Regular cardiac myocyte (primary cell): ENCODE measurements around the gene ARHGAP33. TPM values are rescaled to one million over a fixed set of nuclear protein-coding genes. Genes with fewer than 3 reads are reported as not detected.

Experiments used
- total RNA-seq: library from RNA; depleted of rRNA; stranded (reverse); fragments of >200 nt; gene quantifications from 2 replicates; pipeline ENCODE4 v1.2.3, GENCODE V29; 2014

The ARHGAP33 gene, protein sequence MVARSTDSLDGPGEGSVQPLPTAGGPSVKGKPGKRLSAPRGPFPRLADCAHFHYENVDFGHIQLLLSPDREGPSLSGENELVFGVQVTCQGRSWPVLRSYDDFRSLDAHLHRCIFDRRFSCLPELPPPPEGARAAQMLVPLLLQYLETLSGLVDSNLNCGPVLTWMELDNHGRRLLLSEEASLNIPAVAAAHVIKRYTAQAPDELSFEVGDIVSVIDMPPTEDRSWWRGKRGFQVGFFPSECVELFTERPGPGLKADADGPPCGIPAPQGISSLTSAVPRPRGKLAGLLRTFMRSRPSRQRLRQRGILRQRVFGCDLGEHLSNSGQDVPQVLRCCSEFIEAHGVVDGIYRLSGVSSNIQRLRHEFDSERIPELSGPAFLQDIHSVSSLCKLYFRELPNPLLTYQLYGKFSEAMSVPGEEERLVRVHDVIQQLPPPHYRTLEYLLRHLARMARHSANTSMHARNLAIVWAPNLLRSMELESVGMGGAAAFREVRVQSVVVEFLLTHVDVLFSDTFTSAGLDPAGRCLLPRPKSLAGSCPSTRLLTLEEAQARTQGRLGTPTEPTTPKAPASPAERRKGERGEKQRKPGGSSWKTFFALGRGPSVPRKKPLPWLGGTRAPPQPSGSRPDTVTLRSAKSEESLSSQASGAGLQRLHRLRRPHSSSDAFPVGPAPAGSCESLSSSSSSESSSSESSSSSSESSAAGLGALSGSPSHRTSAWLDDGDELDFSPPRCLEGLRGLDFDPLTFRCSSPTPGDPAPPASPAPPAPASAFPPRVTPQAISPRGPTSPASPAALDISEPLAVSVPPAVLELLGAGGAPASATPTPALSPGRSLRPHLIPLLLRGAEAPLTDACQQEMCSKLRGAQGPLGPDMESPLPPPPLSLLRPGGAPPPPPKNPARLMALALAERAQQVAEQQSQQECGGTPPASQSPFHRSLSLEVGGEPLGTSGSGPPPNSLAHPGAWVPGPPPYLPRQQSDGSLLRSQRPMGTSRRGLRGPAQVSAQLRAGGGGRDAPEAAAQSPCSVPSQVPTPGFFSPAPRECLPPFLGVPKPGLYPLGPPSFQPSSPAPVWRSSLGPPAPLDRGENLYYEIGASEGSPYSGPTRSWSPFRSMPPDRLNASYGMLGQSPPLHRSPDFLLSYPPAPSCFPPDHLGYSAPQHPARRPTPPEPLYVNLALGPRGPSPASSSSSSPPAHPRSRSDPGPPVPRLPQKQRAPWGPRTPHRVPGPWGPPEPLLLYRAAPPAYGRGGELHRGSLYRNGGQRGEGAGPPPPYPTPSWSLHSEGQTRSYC
- 1.7 and 2.9 TPM in 2 replicates for total RNA-seq

DNA sequence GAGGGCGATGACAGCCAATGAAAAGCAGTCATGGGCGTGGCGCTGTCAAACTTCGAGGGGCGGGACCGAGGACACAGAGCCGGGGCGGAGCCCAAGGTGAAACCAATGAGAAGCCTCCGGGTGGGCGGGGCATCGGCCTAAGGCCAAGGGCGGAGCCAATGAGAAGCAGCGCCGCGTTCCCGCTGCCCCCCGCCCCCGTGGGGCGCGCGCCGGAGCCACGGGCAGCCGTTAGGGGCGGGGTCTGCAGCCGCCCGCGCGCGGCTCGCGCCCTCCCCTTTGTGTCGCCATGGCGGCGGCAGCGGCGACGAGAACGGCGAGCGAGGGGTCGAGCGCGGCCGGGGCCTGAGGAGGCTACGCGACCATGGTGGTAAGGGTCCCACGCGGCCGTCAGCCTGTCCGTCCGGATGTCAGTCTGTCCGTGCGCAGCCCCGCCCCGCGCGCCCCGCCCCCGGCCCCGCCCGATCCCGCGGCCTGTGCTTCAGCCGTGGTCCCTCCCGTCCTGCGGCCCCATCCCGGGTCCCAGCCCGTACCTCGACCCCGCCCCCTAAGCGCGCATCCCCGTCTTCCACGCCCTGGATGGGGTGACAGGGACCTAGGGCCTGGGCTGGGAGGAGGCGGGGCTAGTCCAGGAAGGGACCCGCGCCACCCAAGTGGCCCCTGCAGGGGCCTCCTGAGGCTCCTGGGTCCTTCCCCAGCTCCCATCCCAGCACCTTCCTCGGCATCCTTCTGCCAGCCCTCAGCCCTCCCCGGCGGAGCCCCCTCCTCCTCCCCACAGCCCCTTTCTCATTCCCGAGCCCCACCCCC lies at the start of gene ARHGAP33:
ARHGAP33 (plus strand) TSS at position 267 of the 804 bp plus-strand sequence; CDS start at position 362, 95 bp downstream.

DNA sequence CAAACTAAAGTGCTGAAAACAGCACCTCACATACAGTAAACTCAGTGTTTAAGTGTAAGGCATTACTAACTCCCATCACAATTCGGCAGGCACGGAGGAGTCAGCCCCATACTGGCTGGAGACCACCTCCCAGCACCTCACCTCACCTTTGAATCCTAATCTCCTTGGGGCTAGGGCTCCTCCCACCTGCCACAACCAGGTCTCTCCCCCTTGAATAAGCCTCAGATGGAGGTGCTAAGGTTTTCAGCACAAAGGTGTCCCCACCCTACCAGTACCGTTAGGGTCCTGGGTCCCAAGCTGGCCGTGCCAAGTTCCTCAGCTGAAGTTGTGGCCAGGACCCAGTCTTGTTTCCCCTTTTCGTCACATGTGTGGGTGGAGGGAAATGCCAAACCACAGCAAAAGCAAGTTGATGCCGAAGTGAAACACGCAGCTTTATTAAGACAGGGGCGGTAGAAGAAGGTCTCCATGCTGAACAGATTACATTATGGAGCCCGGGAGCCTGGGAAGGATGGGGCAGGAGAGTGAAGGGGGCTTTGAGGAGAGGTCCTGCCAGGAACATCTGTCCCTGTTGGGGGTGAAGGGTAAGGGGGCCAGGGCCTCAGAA lies 33.1 kb upstream of the ARHGAP33 start, which contains the start of gene IGFLR1:
IGFLR1 (minus strand) TSS at position 332 of the 604 bp plus-strand sequence. CDS start 1,272 bp downstream, outside the sequence.

DNA sequence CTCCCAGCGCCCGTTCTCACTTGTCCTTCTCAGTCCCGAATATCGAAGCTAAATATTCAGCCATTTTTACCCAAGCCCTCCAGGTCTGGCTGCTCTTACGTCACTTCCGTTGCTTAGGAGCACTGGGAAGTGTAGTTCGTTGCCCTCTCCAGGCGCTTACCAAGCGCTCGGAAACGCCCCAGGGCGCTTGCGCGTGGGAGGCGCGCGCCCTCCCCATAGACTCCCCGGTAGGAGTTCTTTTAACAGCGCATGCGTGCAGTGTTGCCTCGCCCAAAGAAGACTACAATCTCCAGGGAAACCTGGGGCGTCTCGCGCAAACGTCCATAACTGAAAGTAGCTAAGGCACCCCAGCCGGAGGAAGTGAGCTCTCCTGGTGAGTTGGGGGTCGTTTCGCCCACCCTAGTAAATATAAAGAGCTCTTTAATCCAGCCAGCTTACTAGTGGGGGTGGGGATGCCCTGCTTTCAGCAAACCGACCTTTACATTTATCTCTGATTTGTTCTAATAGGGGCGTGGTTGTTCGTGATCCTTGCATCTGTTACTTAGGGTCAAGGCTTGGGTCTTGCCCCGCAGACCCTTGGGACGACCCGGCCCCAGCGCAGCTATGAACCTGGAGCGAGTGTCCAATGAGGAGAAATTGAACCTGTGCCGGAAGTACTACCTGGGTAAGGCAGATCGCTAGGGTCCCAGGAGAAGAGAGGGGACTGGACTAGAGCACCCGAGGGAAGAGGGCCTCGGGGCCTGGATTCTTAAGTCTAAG lies 29.9 kb upstream of the ARHGAP33 start, which contains the start of the genes PSENEN and U2AF1L4:
PSENEN (plus strand) TSS at position 324 of the 759 bp plus-strand sequence; CDS start at position 604, 280 bp downstream.
U2AF1L4 (minus strand) TSS at position 91 of the 759 bp plus-strand sequence; CDS start at position 64, 27 bp downstream.

DNA sequence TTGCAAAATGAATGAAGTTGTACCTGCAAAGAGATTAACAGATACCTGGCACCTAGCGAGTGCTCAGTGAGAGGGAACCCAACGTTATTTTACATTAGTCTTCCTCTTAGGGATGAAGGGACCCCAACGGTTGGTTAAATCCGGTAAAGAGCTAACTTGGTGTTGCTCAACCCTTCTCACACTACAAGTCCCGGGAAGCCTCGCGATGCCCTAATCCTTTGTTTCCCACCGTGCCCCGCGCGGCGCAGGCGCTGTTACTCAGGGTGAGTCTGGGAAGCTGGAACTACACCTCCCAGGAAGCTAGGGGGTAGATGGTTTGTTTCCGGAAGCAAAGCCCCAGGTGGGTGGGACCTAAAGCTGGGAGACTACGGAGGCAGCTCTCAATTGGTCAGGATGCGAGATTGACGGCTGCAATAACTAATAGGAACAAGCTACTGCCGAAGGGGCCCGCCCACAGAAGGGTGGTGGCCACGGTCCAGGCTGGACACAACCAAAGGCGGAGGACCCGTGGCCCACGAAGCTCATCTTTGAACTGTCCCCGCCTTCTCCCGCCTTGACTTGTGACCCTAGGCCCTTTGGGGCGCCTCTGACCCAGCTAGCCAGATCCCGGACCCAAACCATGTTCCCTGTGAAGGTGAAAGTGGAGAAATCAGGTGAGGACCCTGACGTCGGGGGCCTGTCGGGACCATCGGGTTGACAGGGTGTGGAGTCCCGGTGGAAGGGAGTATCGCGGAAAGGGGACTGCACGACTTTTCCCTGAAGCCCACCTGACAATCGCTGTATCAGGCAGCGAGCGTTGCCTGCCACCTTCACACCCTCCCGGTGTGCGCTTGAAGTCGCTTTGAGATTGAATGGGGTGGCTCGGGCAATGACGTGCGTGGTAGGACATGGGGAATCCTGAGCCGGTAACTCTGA lies 27.0 kb upstream of the ARHGAP33 start, which contains the start of gene LIN37:
LIN37 (plus strand) TSS at position 471 of the 915 bp plus-strand sequence; CDS start at position 620, 149 bp downstream.

DNA sequence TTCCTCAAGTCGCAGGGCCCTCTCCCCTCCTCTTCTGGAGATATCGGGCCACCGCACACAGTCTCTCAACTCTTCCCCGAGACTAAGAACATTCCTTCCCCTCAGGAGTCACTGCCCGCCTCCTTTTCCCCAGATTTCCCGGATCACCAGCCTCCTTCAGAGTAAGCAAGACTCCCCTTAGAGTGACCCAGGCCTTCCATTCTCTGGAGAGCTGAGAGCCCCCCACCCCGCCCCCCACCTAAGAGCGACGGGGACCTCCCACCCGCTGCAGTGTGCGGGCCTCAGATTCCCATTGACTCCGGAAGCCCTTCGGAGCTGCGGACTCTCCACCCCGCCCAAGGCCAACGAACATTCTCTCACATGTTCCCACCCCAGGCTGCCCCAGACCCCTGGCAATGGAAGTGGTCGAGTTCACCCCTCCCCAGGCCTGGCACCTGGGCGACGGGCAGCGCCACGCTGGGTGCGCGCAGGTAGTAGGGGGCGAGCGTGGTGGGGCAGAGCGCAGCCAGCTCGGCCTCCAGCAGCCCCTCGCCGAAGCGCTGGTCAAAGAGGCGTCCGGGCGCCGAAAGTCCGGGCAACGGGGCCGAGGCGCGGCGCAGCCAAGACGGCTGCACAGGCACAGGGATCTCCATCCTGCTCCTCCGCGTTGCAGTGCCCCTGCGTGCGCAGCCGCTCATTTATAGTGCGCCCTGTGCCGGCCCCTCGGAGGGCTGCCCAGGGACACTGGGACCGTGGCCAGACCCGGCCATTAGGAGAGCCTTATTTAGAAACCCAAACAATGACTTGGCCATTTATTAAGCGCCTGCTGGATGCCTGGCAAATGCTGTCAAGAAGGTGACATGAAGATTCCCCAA lies 18.8 kb upstream of the ARHGAP33 start, which contains the start of gene HSPB6:
HSPB6 (minus strand) TSS at position 653 of the 854 bp plus-strand sequence; CDS start at position 632, 21 bp downstream.

DNA sequence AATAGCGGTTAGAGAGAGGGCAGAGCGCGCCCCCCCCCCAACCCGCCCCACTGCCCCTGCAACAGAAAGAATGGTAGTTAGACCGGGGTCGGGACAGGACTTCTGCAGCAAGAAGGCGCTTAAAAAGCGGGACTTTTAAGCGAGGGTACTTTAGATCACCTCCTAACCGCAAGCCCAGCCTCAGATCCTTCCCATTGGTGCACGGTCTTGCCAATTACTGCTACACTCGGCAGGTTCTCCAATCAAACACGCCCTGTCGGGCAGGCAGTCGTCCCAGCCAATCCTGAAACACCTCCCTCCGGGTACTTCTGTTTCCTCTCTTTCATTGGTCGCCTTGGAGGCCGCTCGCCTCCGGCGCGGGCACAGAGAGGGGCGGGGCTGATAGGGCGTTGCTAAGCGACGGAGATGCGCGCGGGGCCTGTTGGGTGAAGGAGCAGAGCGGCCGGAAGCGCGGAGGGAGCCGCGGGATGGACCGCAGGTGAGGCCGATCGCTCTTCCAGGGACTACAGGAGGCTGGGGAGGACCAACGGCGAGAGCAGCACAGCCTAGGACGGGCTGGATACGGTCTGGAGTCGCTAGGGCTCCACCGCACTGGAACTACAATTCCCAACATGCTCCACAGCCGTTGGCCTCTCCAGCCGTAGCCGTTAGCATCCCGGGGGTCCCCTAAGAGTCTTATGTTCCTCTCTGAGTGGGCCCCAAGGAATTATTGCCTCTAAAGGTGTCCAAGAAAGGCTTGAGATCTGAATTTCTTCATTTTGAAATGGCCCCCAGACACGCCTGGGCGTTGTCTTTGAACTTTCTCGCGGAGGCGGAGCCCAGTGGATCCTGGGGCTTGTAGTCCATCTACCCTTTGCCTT lies 17.4 kb upstream of the ARHGAP33 start, which contains the start of gene PROSER3:
PROSER3 (plus strand) TSS at position 428 of the 860 bp plus-strand sequence; CDS start at position 468, 40 bp downstream.

DNA sequence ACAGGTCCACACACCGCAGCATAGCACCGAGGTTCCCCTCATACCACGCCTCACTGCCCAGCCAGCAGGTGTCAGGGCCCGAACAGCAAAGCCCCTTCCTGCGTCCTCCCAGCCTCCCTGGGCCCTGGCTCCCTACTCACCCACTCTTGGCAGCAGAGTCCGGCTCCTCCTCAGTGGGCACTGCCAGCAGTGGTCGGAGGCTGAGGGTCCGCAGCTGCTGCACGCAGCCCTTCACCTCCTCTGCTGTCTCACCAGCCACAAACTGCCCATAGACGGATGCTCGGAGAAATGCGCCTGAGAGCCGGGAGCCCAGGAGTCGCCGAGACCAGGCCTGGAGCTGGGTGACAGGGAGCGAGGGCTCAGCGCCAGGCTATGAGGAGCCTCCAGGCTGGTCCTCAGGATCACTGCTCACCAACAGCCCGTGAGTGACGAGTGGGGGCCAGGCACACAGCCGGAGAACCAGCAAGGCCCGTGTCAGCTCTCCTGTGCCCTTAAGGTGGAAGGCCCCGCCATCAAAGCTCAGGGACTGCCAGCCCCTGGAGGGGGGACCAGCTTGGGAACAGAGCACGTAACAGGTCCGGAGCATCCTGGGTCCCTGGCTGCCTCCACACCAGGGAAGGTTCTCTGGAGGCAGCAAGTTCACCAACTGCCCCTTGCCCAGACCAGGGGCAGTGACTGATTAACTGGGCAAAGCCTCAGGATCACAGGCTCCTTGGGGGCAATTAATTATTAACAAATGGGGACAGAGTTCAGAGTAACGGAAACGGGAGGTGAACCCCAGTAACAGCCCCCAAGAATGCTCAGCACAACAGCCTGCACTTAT lies 37.1 kb downstream of the ARHGAP33 start, which contains the start of gene PRODH2:
PRODH2 (minus strand) TSS at position 626 of the 823 bp plus-strand sequence; CDS start at position 586, 40 bp downstream.

Other genes with a start within 250 kb of the ARHGAP33 start
- gene SBSN, start 247.3 kb upstream of the ARHGAP33 start, total RNA-seq, result 0.19 and 2.0 TPM in 2 replicates
- gene GAPDHS, start 242.1 kb upstream of the ARHGAP33 start, total RNA-seq, result not detected in 2 replicates
- 83.2 and 98.7 TPM in 2 replicates for gene TMEM147, start 229.9 kb upstream of the ARHGAP33 start, total RNA-seq
- gene ATP4A, start 211.9 kb upstream of the ARHGAP33 start, total RNA-seq, result not detected in 2 replicates
- not detected in 2 replicates for gene PMIS2, start 189.4 kb upstream of the ARHGAP33 start, total RNA-seq
- gene HAUS5, start 162.8 kb upstream of the ARHGAP33 start, total RNA-seq, result 4.8 and 11.1 TPM in 2 replicates
- gene RBM42, start 146.5 kb upstream of the ARHGAP33 start, total RNA-seq, result 26.2 and 58.3 TPM in 2 replicates
- gene ETV2, start 133.8 kb upstream of the ARHGAP33 start, total RNA-seq, result 0.19 and 0.28 TPM in 2 replicates
- gene COX6B1, start 127.2 kb upstream of the ARHGAP33 start, total RNA-seq, result 282 and 447 TPM in 2 replicates
- gene UPK1A, start 109.0 kb upstream of the ARHGAP33 start, total RNA-seq, result under 0.01 TPM in 1 of 2 replicates, not detected in the other
- not detected in 2 replicates for gene ZBTB32, start 71.0 kb upstream of the ARHGAP33 start, total RNA-seq
- gene KMT2B, start 57.6 kb upstream of the ARHGAP33 start, total RNA-seq, result 2.5 and 3.3 TPM in 2 replicates
- 0.56 and 1.3 TPM in 2 replicates for gene IGFLR1, start 33.1 kb upstream of the ARHGAP33 start, total RNA-seq
- gene U2AF1L4, start 30.1 kb upstream of the ARHGAP33 start, total RNA-seq, result 7.3 and 7.9 TPM in 2 replicates
- 15.1 and 17.5 TPM in 2 replicates for gene PSENEN, start 29.9 kb upstream of the ARHGAP33 start, total RNA-seq
- 10.5 and 11.0 TPM in 2 replicates for gene LIN37, start 27.0 kb upstream of the ARHGAP33 start, total RNA-seq
- 36.4 and 96.1 TPM in 2 replicates for gene HSPB6, start 18.5 kb upstream of the ARHGAP33 start, total RNA-seq
- 2.8 and 4.0 TPM in 2 replicates for gene PROSER3, start 17.4 kb upstream of the ARHGAP33 start, total RNA-seq
- not detected in 2 replicates for gene PRODH2, start 37.3 kb downstream of the ARHGAP33 start, total RNA-seq
- gene NPHS1, start 76.9 kb downstream of the ARHGAP33 start, total RNA-seq, result not detected in 2 replicates
- 0.28 TPM in 1 of 2 replicates, not detected in the other for gene KIRREL2, start 81.3 kb downstream of the ARHGAP33 start, total RNA-seq
- 12.7 and 14.8 TPM in 2 replicates for gene APLP1, start 93.0 kb downstream of the ARHGAP33 start, total RNA-seq
- gene NFKBID, start 125.0 kb downstream of the ARHGAP33 start, total RNA-seq, result 2.0 and 2.5 TPM in 2 replicates
- 0.38 and 0.56 TPM in 2 replicates for gene HCST, start 127.0 kb downstream of the ARHGAP33 start, total RNA-seq
- gene TYROBP, start 132.7 kb downstream of the ARHGAP33 start, total RNA-seq, result not detected in 2 replicates
- gene LRFN3, start 160.8 kb downstream of the ARHGAP33 start, total RNA-seq, result 1.2 and 2.3 TPM in 2 replicates
- 12.1 and 12.5 TPM in 2 replicates for gene SDHAF1, start 219.6 kb downstream of the ARHGAP33 start, total RNA-seq
- 0.19 and 0.28 TPM in 2 replicates for gene SYNE4, start 233.2 kb downstream of the ARHGAP33 start, total RNA-seq
- 18.3 and 20.5 TPM in 2 replicates for gene ALKBH6, start 238.6 kb downstream of the ARHGAP33 start, total RNA-seq